OCI-LY3 (cell line): ENCODE measurements around the gene GRID1.

Source experiments
- EZH2phosphoT487 ChIP-seq: fragments of 200-600 bp; shearing (Covaris generic); IDR thresholded peaks from 2 replicates; pipeline ENCODE4 v1.6.1; 2018; ENCODE audit warnings: antibody characterized with exemption, mixed run types, low read depth
- TF ChIP-seq, protein P1 (sequence below): fragments of 200-600, 300-600 bp; sonication (generic); IDR thresholded peaks from 2 replicates; pipeline ENCODE4 v1.5.1; 2014; ENCODE audit warnings: antibody characterized with exemption, low read length, low read depth

DNA sequence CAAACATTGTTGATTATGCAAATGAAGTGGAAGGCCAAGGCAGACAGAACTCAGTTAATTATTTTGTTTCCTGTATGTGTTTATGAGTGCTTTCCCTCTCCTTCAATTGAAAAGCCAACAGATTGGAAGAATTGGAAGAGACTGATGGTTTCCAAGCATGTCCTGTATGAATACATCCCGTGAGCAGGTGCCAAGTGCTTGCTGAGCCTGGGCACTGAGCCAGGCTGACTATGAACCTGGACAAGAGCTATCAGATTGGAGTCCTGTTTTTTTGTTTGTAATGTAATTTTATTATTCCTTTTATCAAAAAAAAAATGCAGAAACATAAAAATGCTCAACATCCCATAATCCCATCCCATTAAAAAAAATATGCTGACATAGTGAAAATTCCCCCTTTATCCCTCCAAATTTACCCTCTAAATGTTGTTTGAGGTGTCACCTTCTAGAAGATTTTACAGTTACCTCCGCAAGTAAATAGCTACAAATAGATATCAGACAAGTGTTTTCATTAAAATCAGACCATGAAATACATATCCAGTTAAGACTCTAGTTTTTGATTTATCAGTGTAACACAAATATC, 449.5 kb downstream of the GRID1 start:
- TF ChIP-seq, protein P1, sequence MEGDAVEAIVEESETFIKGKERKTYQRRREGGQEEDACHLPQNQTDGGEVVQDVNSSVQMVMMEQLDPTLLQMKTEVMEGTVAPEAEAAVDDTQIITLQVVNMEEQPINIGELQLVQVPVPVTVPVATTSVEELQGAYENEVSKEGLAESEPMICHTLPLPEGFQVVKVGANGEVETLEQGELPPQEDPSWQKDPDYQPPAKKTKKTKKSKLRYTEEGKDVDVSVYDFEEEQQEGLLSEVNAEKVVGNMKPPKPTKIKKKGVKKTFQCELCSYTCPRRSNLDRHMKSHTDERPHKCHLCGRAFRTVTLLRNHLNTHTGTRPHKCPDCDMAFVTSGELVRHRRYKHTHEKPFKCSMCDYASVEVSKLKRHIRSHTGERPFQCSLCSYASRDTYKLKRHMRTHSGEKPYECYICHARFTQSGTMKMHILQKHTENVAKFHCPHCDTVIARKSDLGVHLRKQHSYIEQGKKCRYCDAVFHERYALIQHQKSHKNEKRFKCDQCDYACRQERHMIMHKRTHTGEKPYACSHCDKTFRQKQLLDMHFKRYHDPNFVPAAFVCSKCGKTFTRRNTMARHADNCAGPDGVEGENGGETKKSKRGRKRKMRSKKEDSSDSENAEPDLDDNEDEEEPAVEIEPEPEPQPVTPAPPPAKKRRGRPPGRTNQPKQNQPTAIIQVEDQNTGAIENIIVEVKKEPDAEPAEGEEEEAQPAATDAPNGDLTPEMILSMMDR, result no peak
- no peak for TF ChIP-seq EZH2phosphoT487
